Upper lobe of right lung (tissue), 1 donor: Measurements from ENCODE around the gene RAMP1. TPM values are rescaled to one million over a fixed set of nuclear protein-coding genes. Genes with fewer than 3 reads are reported as not detected.

ENCODE experiments used
- ATAC-seq: fragments of 200-7000 bp; cut with Tn5 transposase; one replicate; pipeline ENCODE4 v1.9.1; 2020; ENCODE audit warnings: mild to moderate bottlenecking, moderate library complexity
- DNase-seq: peaks from one replicate; pipeline ENCODE4 v3.0.0-alpha.2; 2020
- H3K27ac ChIP-seq: fragments of 200-600 bp; one replicate; pipeline ENCODE4 v1.8.0; 2022
- H3K27me3 ChIP-seq: fragments of 200-600 bp; one replicate; pipeline ENCODE4 v1.8.0; 2022; ENCODE audit warnings: mild to moderate bottlenecking
- H3K36me3 ChIP-seq: fragments of 200-600 bp; one replicate; pipeline ENCODE4 v1.8.0; 2022
- H3K4me1 ChIP-seq: fragments of 200-600 bp; one replicate; pipeline ENCODE4 v1.8.0; 2022
- H3K4me3 ChIP-seq: fragments of 200-600 bp; one replicate; pipeline ENCODE4 v1.8.0; 2022; ENCODE audit warnings: mild to moderate bottlenecking
- H3K9me3 ChIP-seq: fragments of 200-600 bp; one replicate; pipeline ENCODE4 v1.8.0; 2022
- CTCF ChIP-seq: fragments of 200-600 bp; IDR thresholded peaks from one replicate; pipeline ENCODE4 v1.8.0; 2022; ENCODE audit warnings: antibody characterized with exemption
- intact Hi-C: fragments of 100-400 bp; cut with DNase I; formaldehyde crosslinking; loops from one replicate; pipeline ENCODE4 v1.11.0; 2022
- total RNA-seq: library from RNA; stranded (reverse); fragmentation: NEBNext Ultra II Directional; extraction: Animal tissue kit (Norgen Biotek cat#: 25700); gene quantifications from one replicate; pipeline ENCODE4 v1.2.1, GENCODE V29; 2021
- donor health status: DM: no; HTN: yes; CAD: no; lungs with severe emphysema.

Gene RAMP1
- total RNA-seq, 1 donor from 2014 or later = 11.1 TPM

- DNase-seq = no peak
- intact Hi-C loops = no loop called here
- no peaks in the 10 kb centered on the region for H3K9me3 ChIP-seq
- no peaks in the 10 kb centered on the region for H3K4me1 ChIP-seq
- no peak for TF ChIP-seq CTCF
- no peaks in the 10 kb centered on the region for H3K36me3 ChIP-seq
- no peak for ATAC-seq
- H3K27me3 ChIP-seq = no peaks in the 10 kb centered on the region
- H3K27ac ChIP-seq = no peak overlapping the region
- H3K4me3 ChIP-seq = no peak overlapping the region
Observed at GRCh38 chr2:237820421-237820820, 39.0 kb upstream of the RAMP1 start.

GRCh38 chr2:237823544-237823943, 35.9 kb upstream of the RAMP1 start:
- no peak for TF ChIP-seq CTCF
- intact Hi-C loops = no loop called here

GRCh38 chr2:237824085-237824484, 35.3 kb upstream of the RAMP1 start:
- H3K36me3 ChIP-seq = no peaks in the 10 kb centered on the region
- H3K9me3 ChIP-seq = no peaks in the 10 kb centered on the region
- DNase-seq (no peak), ATAC-seq (no peak)
- H3K4me1 ChIP-seq = no peaks in the 10 kb centered on the region
- no peaks in the 10 kb centered on the region for H3K27me3 ChIP-seq
- TF ChIP-seq CTCF = no peak
- H3K4me3 ChIP-seq = no peak overlapping the region
- intact Hi-C loops = no loop called here
- no peak overlapping the region for H3K27ac ChIP-seq

More at GRCh38 chr2:237823544-237823943, 35.9 kb upstream of the RAMP1 start:
- ATAC-seq = no peak
- Histone ChIP-seq H3K4me1 (no peaks in the 10 kb centered on the region), H3K9me3 (no peaks in the 10 kb centered on the region), H3K27ac (no peak overlapping the region), H3K36me3 (no peaks in the 10 kb centered on the region), H3K4me3 (no peak overlapping the region), H3K27me3 (no peaks in the 10 kb centered on the region)
- no peak for DNase-seq

- H3K9me3 ChIP-seq = no peaks in the 10 kb centered on the region
- TF ChIP-seq CTCF = no peak
- no peaks in the 10 kb centered on the region for H3K4me1 ChIP-seq
- no peak overlapping the region for H3K4me3 ChIP-seq
- intact Hi-C loops = no loop called here
- ATAC-seq (no peak), DNase-seq (no peak)
- H3K27ac ChIP-seq = no peak overlapping the region
- no peaks in the 10 kb centered on the region for H3K27me3 ChIP-seq
- H3K36me3 ChIP-seq = no peaks in the 10 kb centered on the region
Observed at GRCh38 chr2:237827421-237827987, 31.9 kb upstream of the RAMP1 start.

GRCh38 chr2:237830522-237830921, 28.9 kb upstream of the RAMP1 start:
- Histone ChIP-seq H3K27me3 (no peaks in the 10 kb centered on the region), H3K4me1 (no peaks in the 10 kb centered on the region), H3K4me3 (no peak overlapping the region), H3K9me3 (no peaks in the 10 kb centered on the region), H3K27ac (no peak overlapping the region), H3K36me3 (no peaks in the 10 kb centered on the region)
- DNase-seq = no peak
- intact Hi-C loops = no loop called here
- ATAC-seq = no peak
- no peak for TF ChIP-seq CTCF

GRCh38 chr2:237833546-237833945, 25.9 kb upstream of the RAMP1 start:
- TF ChIP-seq CTCF = no peak
- Histone ChIP-seq H3K36me3 (no peaks in the 10 kb centered on the region), H3K27me3 (no peaks in the 10 kb centered on the region), H3K4me1 (no peaks in the 10 kb centered on the region), H3K4me3 (no peak overlapping the region), H3K9me3 (no peaks in the 10 kb centered on the region), H3K27ac (no peak overlapping the region)
- intact Hi-C loops = no loop called here
- DNase-seq = no peak
- no peak for ATAC-seq
